ENCODE measurements around the gene STEEP1. TPM values are rescaled to one million over a fixed set of nuclear protein-coding genes. Genes with fewer than 3 reads are reported as not detected.
A peak's percentile ranks its signal among the peaks of the same experiment; 100 is the strongest.

The STEEP1 gene
- total and polyA plus RNA-seq, 10 of the 15 experiments (the other 5 are each of a cell fraction or from before 2014, with no cell fraction given) = 15.1 to 53.8 (median 26.0) TPM

GRCh38 chrX:119537487-119537886 is 27.7 kb downstream of the STEEP1 start (continued):
- TF ChIP-seq PKNOX1 (IDR thresholded peaks at IDR 0.05) = no peak
- TF ChIP-seq ZNF622 (IDR thresholded peaks at IDR 0.05) = no peak

DNA sequence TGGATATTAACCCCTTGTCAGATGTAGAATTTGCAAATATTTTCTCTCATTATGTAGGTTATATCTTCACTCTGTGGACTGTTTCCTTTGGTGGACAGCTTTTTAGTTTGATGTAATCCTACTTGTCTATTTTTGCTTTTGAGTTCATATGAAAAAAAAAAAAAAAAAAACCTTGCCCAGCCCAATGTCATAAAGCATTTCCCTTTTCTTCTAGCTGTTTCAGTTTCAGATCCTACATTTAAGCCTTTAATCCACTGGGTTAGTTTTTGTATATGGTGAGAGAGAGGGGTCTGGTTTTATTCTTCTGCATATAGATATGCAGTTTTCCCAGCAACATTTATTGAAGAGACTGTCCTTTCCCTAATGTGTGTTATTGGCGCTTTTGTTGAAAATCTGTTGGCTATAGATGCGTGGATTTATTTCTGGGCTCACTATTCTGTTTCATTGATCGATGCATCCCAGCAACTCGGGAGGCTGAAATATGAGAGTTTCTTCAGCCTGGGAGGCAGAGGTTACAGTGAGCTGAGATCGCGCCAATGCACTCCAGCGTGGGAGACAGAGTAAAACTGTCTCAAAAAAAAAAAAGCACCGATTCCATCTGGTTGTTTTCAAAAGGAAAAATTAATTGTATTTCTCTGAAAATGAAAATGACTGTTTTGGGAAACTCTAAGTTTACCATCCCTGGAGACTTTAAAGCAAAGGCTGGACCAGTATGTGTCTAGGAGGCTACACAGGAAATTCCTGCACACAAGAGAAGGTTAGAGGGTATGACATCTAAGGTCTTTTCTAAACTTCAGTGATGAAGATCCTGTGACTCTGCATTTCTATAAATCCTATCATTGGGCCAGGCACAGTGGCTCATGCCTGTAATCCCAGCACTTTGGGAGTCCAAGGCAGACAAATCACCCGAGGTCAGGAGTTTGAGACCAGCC is 35.6 kb downstream of the STEEP1 start:
- DNase-seq (ENCODE audit: low read depth, low spot score) (no peak), ATAC-seq (peak; percentile 50), FAIRE-seq (no peak)
- RAD21 ChIA-PET (ENCODE audit: unreplicated experiment) = interaction anchor here (0.8 kb wide), 1 partner anchor 13 kb away, joined by 3 read pairs; no protein-coding TSS in a partner anchor
- 65% methylated on average over 9 of the region's 9 CpGs for WGBS (ENCODE audit: insufficient coverage, insufficient replicate concordance, low lambda C conversion rate, missing lambda C conversion rate)
- Histone ChIP-seq H3K4me2 (ENCODE audit: control insufficient read depth, insufficient read depth) (no peak overlapping the region), H3K36me3 (ENCODE audit: control insufficient read depth in 2 of 2, insufficient read depth in 2 of 2, low read length in 1 of 2) (no peaks in the 10 kb centered on the region), H3K9me3 (replicated peaks; ENCODE audit: control insufficient read depth, insufficient read depth, low read length) (no peaks in the 10 kb centered on the region), H4K20me1 (ENCODE audit: control insufficient read depth, insufficient read depth) (no peaks in the 10 kb centered on the region), H3K4me1 (ENCODE audit: control insufficient read depth, insufficient read depth, low read length) (no peaks in the 10 kb centered on the region), H3K9ac (ENCODE audit: control insufficient read depth, insufficient read depth, low read length) (no peak overlapping the region), H3K27ac (ENCODE audit: control insufficient read depth, insufficient read depth) (no peak overlapping the region), H3K4me3 (no peak overlapping the region), H3K27me3 (replicated peaks in 1 of 2; ENCODE audit: control insufficient read depth in 2 of 2, insufficient read depth in 2 of 2, low read length in 1 of 2) (no peaks in the 10 kb centered on the region), H2AFZ (ENCODE audit: control insufficient read depth, low read depth, low read length) (no peak overlapping the region), H3K79me2 (ENCODE audit: control insufficient read depth, insufficient read depth, low read length) (no peaks in the 10 kb centered on the region)
- SMC1A ChIA-PET (ENCODE audit: uncharacterized antibody, unreplicated experiment) = interaction anchor here (0.7 kb wide), 1 partner anchor 34 kb away, joined by 3 read pairs; no protein-coding TSS in a partner anchor
- no peak for TF ChIP-seq KLF5 (IDR thresholded peaks at IDR 0.05; ENCODE audit: partially characterized antibody)
- peak; percentile 64; the same call in 1 of the 2 replicates for TF ChIP-seq SPI1 (IDR thresholded peaks at IDR 0.05; ENCODE audit: borderline replicate concordance, insufficient read depth, low read depth, low read length)
- TF ChIP-seq ZNF384 (IDR thresholded peaks at IDR 0.05; ENCODE audit: borderline replicate concordance, low read depth, low read length) = peak; percentile 54; the same call in 1 of the 2 replicates
- TF ChIP-seq, protein P1, sequence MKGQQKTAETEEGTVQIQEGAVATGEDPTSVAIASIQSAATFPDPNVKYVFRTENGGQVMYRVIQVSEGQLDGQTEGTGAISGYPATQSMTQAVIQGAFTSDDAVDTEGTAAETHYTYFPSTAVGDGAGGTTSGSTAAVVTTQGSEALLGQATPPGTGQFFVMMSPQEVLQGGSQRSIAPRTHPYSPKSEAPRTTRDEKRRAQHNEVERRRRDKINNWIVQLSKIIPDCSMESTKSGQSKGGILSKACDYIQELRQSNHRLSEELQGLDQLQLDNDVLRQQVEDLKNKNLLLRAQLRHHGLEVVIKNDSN (IDR thresholded peaks at IDR 0.05; ENCODE audit: borderline replicate concordance, extremely low read length, insufficient read depth, low read depth, low read length) = no peak
- intact Hi-C loops (cut with micrococcal nuclease; ENCODE audit: unreplicated experiment) (no loop called here), in situ Hi-C loops (cut with MboI) (no loop called here)
- CTCF ChIA-PET = interaction anchor here (0.7 kb wide), 1 partner anchor 659 kb away, joined by 3 read pairs; no protein-coding TSS in a partner anchor
- POLR2A ChIA-PET = interaction anchor here (0.6 kb wide), 1 partner anchor 471 kb away, joined by 4 read pairs; no protein-coding TSS in a partner anchor
- no TSS peak for BruUV-seq (replicated peaks)

All from GM12878 (cell line).